K562 (cell line): Measurements from ENCODE around the gene CNRIP1.
A peak's percentile ranks its signal among the peaks of the same experiment; 100 is the strongest.

ENCODE experiments used
- NBN ChIP-seq: fragments of 450-650 bp; IDR thresholded peaks from 2 replicates; pipeline ENCODE4 v1.6.1; 2016; ENCODE audit warnings: low read depth, mild to moderate bottlenecking
- SIN3A ChIP-seq, 2 experiments: fragments of 150-350 bp in 1 of 2; IDR thresholded peaks; 2 replicates each; pipeline ENCODE4 v1.6.1; 2011 to 2016; ENCODE audit warnings: borderline replicate concordance in 2 of 2, low read depth in 2 of 2, low read length in 2 of 2, mild to moderate bottlenecking in 2 of 2, moderate library complexity in 2 of 2; ENCODE audit not compliant: control insufficient read depth in 1 of 2
- SMC3 ChIP-seq: conservative IDR thresholded peaks from 2 replicates; pipeline ENCODE4 v1.6.1; 2011; ENCODE audit warnings: low read depth, low read length, improper control_type of control experiment; ENCODE audit not compliant: insufficient read depth
- TCF3 ChIP-seq: sonication (generic); formaldehyde crosslinking; IDR thresholded peaks from 2 replicates; pipeline ENCODE4 v1.4.0; 2020; ENCODE audit warnings: mild to moderate bottlenecking, missing genetic modification reagents
- TF ChIP-seq, protein P1 (sequence below), 2 experiments: fragments of 450-650 bp; formaldehyde crosslinking in 1 of 2; IDR thresholded peaks; 2 replicates each; pipeline versions ENCODE4 v1.4.0 to v1.6.1; 2014 to 2020; ENCODE audit warnings: mild to moderate bottlenecking in 2 of 2, borderline replicate concordance in 1 of 2, low read depth in 1 of 2
- TF ChIP-seq, protein P2 (sequence below): fragments of 450-650 bp; IDR thresholded peaks from 2 replicates; pipeline ENCODE4 v1.6.1; 2017; ENCODE audit warnings: mild to moderate bottlenecking, moderate library complexity

- no peak for TF ChIP-seq SMC3
- TF ChIP-seq, protein P1, sequence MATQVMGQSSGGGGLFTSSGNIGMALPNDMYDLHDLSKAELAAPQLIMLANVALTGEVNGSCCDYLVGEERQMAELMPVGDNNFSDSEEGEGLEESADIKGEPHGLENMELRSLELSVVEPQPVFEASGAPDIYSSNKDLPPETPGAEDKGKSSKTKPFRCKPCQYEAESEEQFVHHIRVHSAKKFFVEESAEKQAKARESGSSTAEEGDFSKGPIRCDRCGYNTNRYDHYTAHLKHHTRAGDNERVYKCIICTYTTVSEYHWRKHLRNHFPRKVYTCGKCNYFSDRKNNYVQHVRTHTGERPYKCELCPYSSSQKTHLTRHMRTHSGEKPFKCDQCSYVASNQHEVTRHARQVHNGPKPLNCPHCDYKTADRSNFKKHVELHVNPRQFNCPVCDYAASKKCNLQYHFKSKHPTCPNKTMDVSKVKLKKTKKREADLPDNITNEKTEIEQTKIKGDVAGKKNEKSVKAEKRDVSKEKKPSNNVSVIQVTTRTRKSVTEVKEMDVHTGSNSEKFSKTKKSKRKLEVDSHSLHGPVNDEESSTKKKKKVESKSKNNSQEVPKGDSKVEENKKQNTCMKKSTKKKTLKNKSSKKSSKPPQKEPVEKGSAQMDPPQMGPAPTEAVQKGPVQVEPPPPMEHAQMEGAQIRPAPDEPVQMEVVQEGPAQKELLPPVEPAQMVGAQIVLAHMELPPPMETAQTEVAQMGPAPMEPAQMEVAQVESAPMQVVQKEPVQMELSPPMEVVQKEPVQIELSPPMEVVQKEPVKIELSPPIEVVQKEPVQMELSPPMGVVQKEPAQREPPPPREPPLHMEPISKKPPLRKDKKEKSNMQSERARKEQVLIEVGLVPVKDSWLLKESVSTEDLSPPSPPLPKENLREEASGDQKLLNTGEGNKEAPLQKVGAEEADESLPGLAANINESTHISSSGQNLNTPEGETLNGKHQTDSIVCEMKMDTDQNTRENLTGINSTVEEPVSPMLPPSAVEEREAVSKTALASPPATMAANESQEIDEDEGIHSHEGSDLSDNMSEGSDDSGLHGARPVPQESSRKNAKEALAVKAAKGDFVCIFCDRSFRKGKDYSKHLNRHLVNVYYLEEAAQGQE (IDR thresholded peaks at IDR 0.05; ENCODE audit: borderline replicate concordance), result peak; percentile 12; the same call in 1 of the 2 replicates
- TF ChIP-seq, protein P1 (CRISPR knock-in tag; IDR thresholded peaks at IDR 0.05; ENCODE audit: low read depth), result no peak
- no peak for TF ChIP-seq TCF3
- TF ChIP-seq NBN, result no peak
- TF ChIP-seq, protein P2, sequence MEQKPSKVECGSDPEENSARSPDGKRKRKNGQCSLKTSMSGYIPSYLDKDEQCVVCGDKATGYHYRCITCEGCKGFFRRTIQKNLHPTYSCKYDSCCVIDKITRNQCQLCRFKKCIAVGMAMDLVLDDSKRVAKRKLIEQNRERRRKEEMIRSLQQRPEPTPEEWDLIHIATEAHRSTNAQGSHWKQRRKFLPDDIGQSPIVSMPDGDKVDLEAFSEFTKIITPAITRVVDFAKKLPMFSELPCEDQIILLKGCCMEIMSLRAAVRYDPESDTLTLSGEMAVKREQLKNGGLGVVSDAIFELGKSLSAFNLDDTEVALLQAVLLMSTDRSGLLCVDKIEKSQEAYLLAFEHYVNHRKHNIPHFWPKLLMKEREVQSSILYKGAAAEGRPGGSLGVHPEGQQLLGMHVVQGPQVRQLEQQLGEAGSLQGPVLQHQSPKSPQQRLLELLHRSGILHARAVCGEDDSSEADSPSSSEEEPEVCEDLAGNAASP, result no peak
- TF ChIP-seq SIN3A (IDR thresholded peaks at IDR 0.05; ENCODE audit: borderline replicate concordance in 2 of 2, control insufficient read depth in 1 of 2, low read depth in 2 of 2, low read length in 2 of 2), result no peak
Observed at GRCh38 chr2:68244456-68244855, 75.3 kb downstream of the CNRIP1 start.
